Activated naive CD8-positive, alpha-beta T cell treated with anti-CD3 and anti-CD28 coated beads, Interleukin-2, amount 10 ng/mL, durations not matched to agents 7 days and 5 days (primary cell): ENCODE measurements around the gene ECHDC3. TPM values are rescaled to one million over a fixed set of nuclear protein-coding genes. Genes with fewer than 3 reads are reported as not detected.

Source experiments
- ATAC-seq: fragments of 150-1000 bp; cut with Tn5 transposase; one replicate; pipeline ENCODE4 v1.10.0; 2021; ENCODE audit warnings: low read depth, moderate library complexity
- POLR2A ChIA-PET: fragments of 350-600 bp; sonication (Branson Sonifier 250); formaldehyde crosslinking; loops from one replicate; lab custom pipeline; 2021; ENCODE audit warnings: antibody characterized with exemption; lab: Charles Lee
- DNase-seq: peaks from one replicate; pipeline ENCODE4 v3.0.0; 2021
- H3K27ac Mint-ChIP-seq: one replicate; pipeline ENCODE4 v1.8.0; 2022; ENCODE audit warnings: mild to moderate bottlenecking, mixed read lengths
- H3K27me3 Mint-ChIP-seq: one replicate; pipeline ENCODE4 v1.8.0; 2022; ENCODE audit warnings: mild to moderate bottlenecking, moderate library complexity, mixed read lengths
- H3K36me3 Mint-ChIP-seq: one replicate; pipeline ENCODE4 v1.8.0; 2021; ENCODE audit warnings: mild to moderate bottlenecking, mixed read lengths
- H3K4me1 Mint-ChIP-seq: one replicate; pipeline ENCODE4 v1.8.0; 2021; ENCODE audit warnings: mixed read lengths
- H3K4me3 Mint-ChIP-seq: one replicate; pipeline ENCODE4 v1.8.0; 2022; ENCODE audit warnings: mild to moderate bottlenecking, moderate library complexity, mixed read lengths
- H3K9me3 Mint-ChIP-seq: one replicate; pipeline ENCODE4 v1.8.0; 2021; ENCODE audit warnings: mixed read lengths
- total RNA-seq, 2 experiments: library from RNA; stranded (reverse); gene quantifications; one replicate each; pipeline ENCODE4 v1.2.3, GENCODE V29; 2021

Gene ECHDC3
- total RNA-seq, result 1 to 10 TPM; 1.2 to 1.6 TPM

GRCh38 chr10:11742009-11742778 is at the start of gene ECHDC3:
Gene ECHDC3, plus strand, starts transcription at chr10:11742382. Its CDS starts 195 bp downstream, at chr10:11742577.
- peaks cover 8% of the 10 kb centered on the region for H3K4me1 Mint-ChIP-seq
- ATAC-seq (peak; percentile 84), DNase-seq (peak; percentile 74)
- peaks cover 7% of the 10 kb centered on the region for H3K9me3 Mint-ChIP-seq
- H3K27me3 Mint-ChIP-seq, result peaks cover 18% of the 10 kb centered on the region
- peak within 1 kb of the TSS; percentile 66 for H3K4me3 Mint-ChIP-seq
- peaks cover 4% of the 10 kb centered on the region for H3K36me3 Mint-ChIP-seq
- no peak within 1 kb of the TSS for H3K27ac Mint-ChIP-seq
- POLR2A ChIA-PET, result interaction anchor here (0.9 kb wide), 1 partner anchor 15 kb away, joined by 3 read pairs; no protein-coding TSS in a partner anchor

GRCh38 chr10:11693376-11693775 is 48.8 kb upstream of the ECHDC3 start:
- Mint-ChIP-seq H3K27me3 (peaks cover 9% of the 10 kb centered on the region), H3K4me3 (no peak overlapping the region), H3K36me3 (no peaks in the 10 kb centered on the region), H3K27ac (no peak overlapping the region), H3K9me3 (no peaks in the 10 kb centered on the region), H3K4me1 (peaks cover 3% of the 10 kb centered on the region)
- ATAC-seq, result no peak
- DNase-seq, result no peak
- POLR2A ChIA-PET, result no interaction called here

- Mint-ChIP-seq H3K4me3 (no peak overlapping the region), H3K9me3 (no peaks in the 10 kb centered on the region), H3K36me3 (no peaks in the 10 kb centered on the region), H3K27me3 (peaks cover 10% of the 10 kb centered on the region), H3K27ac (no peak overlapping the region), H3K4me1 (peaks cover 11% of the 10 kb centered on the region)
- ATAC-seq (no peak), DNase-seq (no peak)
- POLR2A ChIA-PET, result no interaction called here
These were observed 46.4 kb upstream of the ECHDC3 start for GRCh38 chr10:11695779-11696178.

- H3K4me1 Mint-ChIP-seq, result peaks cover 11% of the 10 kb centered on the region
- H3K9me3 Mint-ChIP-seq, result no peaks in the 10 kb centered on the region
- H3K36me3 Mint-ChIP-seq, result no peaks in the 10 kb centered on the region
- ATAC-seq (peak; percentile 36), DNase-seq (no peak)
- peaks cover 13% of the 10 kb centered on the region for H3K27me3 Mint-ChIP-seq
- no peak overlapping the region for H3K27ac Mint-ChIP-seq
- POLR2A ChIA-PET, result no interaction called here
- no peak overlapping the region for H3K4me3 Mint-ChIP-seq
These were observed 44.3 kb upstream of the ECHDC3 start for GRCh38 chr10:11697718-11698527.

- H3K27me3 Mint-ChIP-seq, result peaks cover 11% of the 10 kb centered on the region
- H3K4me3 Mint-ChIP-seq, result no peak overlapping the region
- DNase-seq, result no peak
- peaks cover 11% of the 10 kb centered on the region for H3K4me1 Mint-ChIP-seq
- POLR2A ChIA-PET, result interaction anchor here (1.1 kb wide), 1 partner anchor 14 kb away, joined by 3 read pairs; no protein-coding TSS in a partner anchor
- no peaks in the 10 kb centered on the region for H3K9me3 Mint-ChIP-seq
- H3K36me3 Mint-ChIP-seq, result no peaks in the 10 kb centered on the region
- peak; percentile 30 for ATAC-seq
- no peak overlapping the region for H3K27ac Mint-ChIP-seq
These were observed 43.3 kb upstream of the ECHDC3 start for GRCh38 chr10:11698691-11699549.

GRCh38 chr10:11699550-11700097 is 42.6 kb upstream of the ECHDC3 start:
- no peaks in the 10 kb centered on the region for H3K36me3 Mint-ChIP-seq
- H3K27me3 Mint-ChIP-seq, result peaks cover 13% of the 10 kb centered on the region
- POLR2A ChIA-PET, result interaction anchor here (1.1 kb wide), 1 partner anchor 15 kb away, joined by 3 read pairs; no protein-coding TSS in a partner anchor
- peaks cover 11% of the 10 kb centered on the region for H3K4me1 Mint-ChIP-seq
- H3K9me3 Mint-ChIP-seq, result no peaks in the 10 kb centered on the region
- no peak for ATAC-seq
- no peak overlapping the region for H3K4me3 Mint-ChIP-seq
- DNase-seq, result no peak
- H3K27ac Mint-ChIP-seq, result no peak overlapping the region

- no peak overlapping the region for H3K4me3 Mint-ChIP-seq
- H3K27ac Mint-ChIP-seq, result no peak overlapping the region
- POLR2A ChIA-PET, result no interaction called here
- H3K9me3 Mint-ChIP-seq, result no peaks in the 10 kb centered on the region
- H3K36me3 Mint-ChIP-seq, result no peaks in the 10 kb centered on the region
- peaks cover 11% of the 10 kb centered on the region for H3K4me1 Mint-ChIP-seq
- H3K27me3 Mint-ChIP-seq, result peaks cover 22% of the 10 kb centered on the region
- DNase-seq, result no peak
- ATAC-seq, result no peak
These were observed 41.6 kb upstream of the ECHDC3 start for GRCh38 chr10:11700539-11700938.

GRCh38 chr10:11701451-11702095 is 40.6 kb upstream of the ECHDC3 start:
- Mint-ChIP-seq H3K4me3 (no peak overlapping the region), H3K9me3 (peaks cover 2% of the 10 kb centered on the region), H3K36me3 (no peaks in the 10 kb centered on the region), H3K27ac (no peak overlapping the region), H3K4me1 (peaks cover 13% of the 10 kb centered on the region), H3K27me3 (peaks cover 31% of the 10 kb centered on the region)
- ATAC-seq, result no peak
- POLR2A ChIA-PET, result no interaction called here
- DNase-seq, result no peak

GRCh38 chr10:11702264-11702663 is 39.9 kb upstream of the ECHDC3 start:
- Mint-ChIP-seq H3K4me3 (no peak overlapping the region), H3K27ac (no peak overlapping the region), H3K9me3 (peaks cover 3% of the 10 kb centered on the region), H3K27me3 (peaks cover 30% of the 10 kb centered on the region), H3K4me1 (peaks cover 10% of the 10 kb centered on the region), H3K36me3 (no peaks in the 10 kb centered on the region)
- no peak for DNase-seq
- no peak for ATAC-seq
- POLR2A ChIA-PET, result no interaction called here

- no peaks in the 10 kb centered on the region for H3K36me3 Mint-ChIP-seq
- peaks cover 3% of the 10 kb centered on the region for H3K9me3 Mint-ChIP-seq
- no peak for DNase-seq
- POLR2A ChIA-PET, result no interaction called here
- no peak overlapping the region for H3K4me3 Mint-ChIP-seq
- H3K27me3 Mint-ChIP-seq, result peaks cover 41% of the 10 kb centered on the region
- peaks cover 6% of the 10 kb centered on the region for H3K4me1 Mint-ChIP-seq
- no peak overlapping the region for H3K27ac Mint-ChIP-seq
- no peak for ATAC-seq
These were observed 38.1 kb upstream of the ECHDC3 start for GRCh38 chr10:11704092-11704491.

- Mint-ChIP-seq H3K36me3 (no peaks in the 10 kb centered on the region), H3K9me3 (peaks cover 3% of the 10 kb centered on the region), H3K4me1 (peaks cover 8% of the 10 kb centered on the region), H3K4me3 (no peak overlapping the region), H3K27me3 (peaks cover 45% of the 10 kb centered on the region), H3K27ac (no peak overlapping the region)
- no peak for ATAC-seq
- POLR2A ChIA-PET, result no interaction called here
- DNase-seq, result no peak
These were observed 36.5 kb upstream of the ECHDC3 start for GRCh38 chr10:11705722-11706121.

- Mint-ChIP-seq H3K36me3 (no peaks in the 10 kb centered on the region), H3K4me3 (no peak overlapping the region), H3K4me1 (peaks cover 13% of the 10 kb centered on the region), H3K9me3 (peaks cover 3% of the 10 kb centered on the region), H3K27me3 (peaks cover 49% of the 10 kb centered on the region), H3K27ac (no peak overlapping the region)
- no peak for DNase-seq
- ATAC-seq, result no peak
- POLR2A ChIA-PET, result no interaction called here
These were observed 35.2 kb upstream of the ECHDC3 start for GRCh38 chr10:11706895-11707567.
